BLaER1 treated with 17β-estradiol and CSF1 and Interleukin-3, amounts not matched to agents 10 nM and 100 nM (cell line): ENCODE measurements around the gene SPDYE3.
"Not testable (repeated sequence)": the region's sequence is repeated elsewhere in the genome, so short reads cannot be mapped to it uniquely, and the experiment has no call there.

ENCODE experiments used
- H3K27ac ChIP-seq, 11 experiments: shearing (Covaris generic); formaldehyde crosslinking; 2 replicates each; pipeline ENCODE4 v1.8.1; 2022
- H3K27me3 ChIP-seq, 11 experiments: shearing (Covaris generic); formaldehyde crosslinking; 2 replicates each; pipeline ENCODE4 v1.8.1; 2022
- H3K36me3 ChIP-seq, 11 experiments: shearing (Covaris generic); formaldehyde crosslinking; 2 replicates each; pipeline ENCODE4 v1.8.1; 2022
- H3K4me1 ChIP-seq, 10 experiments: shearing (Covaris generic); formaldehyde crosslinking; 2 replicates each; pipeline ENCODE4 v1.8.1; 2022
- H3K4me2 ChIP-seq, 11 experiments: shearing (Covaris generic); formaldehyde crosslinking; 2 replicates each; pipeline ENCODE4 v1.8.1; 2022
- H3K4me3 ChIP-seq, 10 experiments: shearing (Covaris generic); formaldehyde crosslinking; 2 replicates each; pipeline ENCODE4 v1.8.1; 2022
- H3K9ac ChIP-seq, 11 experiments: shearing (Covaris generic); formaldehyde crosslinking; 2 replicates each; pipeline ENCODE4 v1.8.1; 2022
- H3K9me3 ChIP-seq, 11 experiments: shearing (Covaris generic); formaldehyde crosslinking; replicated peaks in 1 of 11; 2 replicates each; pipeline ENCODE4 v1.8.1; 2022
- H4K20me1 ChIP-seq, 11 experiments: shearing (Covaris generic); formaldehyde crosslinking; 2 replicates each; pipeline ENCODE4 v1.8.1; 2022

The SPDYE3 gene

DNA sequence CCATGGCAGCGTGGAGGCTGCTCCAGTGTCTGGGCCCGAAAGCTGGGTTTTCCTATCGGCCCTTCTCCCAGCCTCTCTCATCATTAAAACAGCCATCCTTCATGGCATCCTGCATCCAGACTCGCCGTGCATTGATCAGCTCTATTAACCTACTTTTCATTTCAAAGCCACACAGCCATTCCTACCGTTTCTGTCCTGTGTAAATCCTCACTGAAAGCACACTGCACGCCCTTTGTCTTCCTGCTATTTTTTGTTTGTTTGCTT, 8.9 kb upstream of the SPDYE3 start:
- H3K9ac ChIP-seq, H3K4me3 ChIP-seq, H3K36me3 ChIP-seq, H3K9me3 ChIP-seq, H4K20me1 ChIP-seq, H3K27ac ChIP-seq, H3K27me3 ChIP-seq: not testable (repeated sequence)
- peaks cover 0 to 23% (median 9%) of the 10 kb centered on the region in 10 experiments; a peak in 13 of 20 replicates for H3K4me1 ChIP-seq
- H3K4me2 ChIP-seq: peak overlapping the region in 9 of 11 experiments; percentile 6 to 42 (median 31); a peak in 6 of 22 replicates

- H3K9ac ChIP-seq, H3K9me3 ChIP-seq, H3K27me3 ChIP-seq, H3K4me3 ChIP-seq, H3K27ac ChIP-seq: not testable (repeated sequence)
- H3K4me1 ChIP-seq: peaks cover 0 to 10% (median 0%) of the 10 kb centered on the region in 10 experiments; a peak in 5 of 20 replicates
- peaks cover 0 to 10% (median 0%) of the 10 kb centered on the region in 11 experiments; a peak in 5 of 22 replicates for H3K36me3 ChIP-seq
- peaks cover 0 to 15% (median 0%) of the 10 kb centered on the region in 11 experiments; a peak in 5 of 22 replicates for H4K20me1 ChIP-seq
- peak overlapping the region in 2 of 11 experiments; percentile 30 to 32; a peak in 1 of 22 replicates for H3K4me2 ChIP-seq
These were observed 3.0 kb upstream of the SPDYE3 start for GRCh38 chr7:100304526-100304925.

- Histone ChIP-seq H3K9me3 (peaks cover 0 to 14% (median 5%) of the 10 kb centered on the region in 11 experiments; a peak in 16 of 22 replicates), H3K4me1 (peaks cover 7 to 18% (median 13%) of the 10 kb centered on the region in 10 experiments), H3K27ac (peak overlapping the region in 6 of 11 experiments; percentile 33 to 56 (median 39); a peak in 5 of 22 replicates), H3K4me2 (peak overlapping the region in 9 of 11 experiments; percentile 39 to 74 (median 66); a peak in 11 of 22 replicates), H3K36me3 (peaks cover 0 to 10% (median 0%) of the 10 kb centered on the region in 11 experiments; a peak in 5 of 22 replicates), H4K20me1 (peaks cover 0 to 23% (median 0%) of the 10 kb centered on the region in 11 experiments; a peak in 3 of 22 replicates)
- H3K4me3 ChIP-seq, H3K27me3 ChIP-seq, H3K9ac ChIP-seq: not testable (repeated sequence)
These were observed 10.8 kb downstream of the SPDYE3 start for GRCh38 chr7:100318329-100318728.

DNA sequence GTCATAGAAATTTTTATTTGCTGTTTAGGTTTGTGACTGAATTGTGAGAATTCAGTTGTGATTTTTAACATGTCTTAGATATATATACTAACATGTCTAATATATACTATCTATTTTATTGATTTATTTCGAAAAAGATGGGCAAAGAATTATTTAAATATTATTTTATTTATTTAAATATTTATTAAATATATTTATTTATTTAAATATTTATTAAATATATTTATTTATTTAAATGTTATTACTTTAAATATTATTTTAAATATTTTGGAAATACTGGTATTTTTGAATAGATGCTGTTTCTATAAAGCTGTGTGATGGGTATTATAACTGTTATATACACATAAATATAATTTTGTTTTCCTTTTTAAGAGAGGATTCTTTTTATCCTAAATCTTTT, 14.1 kb downstream of the SPDYE3 start:
- not testable (repeated sequence) for H3K27ac ChIP-seq, H3K4me3 ChIP-seq, H3K9ac ChIP-seq, H3K4me2 ChIP-seq, H3K27me3 ChIP-seq
- H3K9me3 ChIP-seq: peaks cover 0 to 10% (median 5%) of the 10 kb centered on the region in 11 experiments; a peak in 16 of 22 replicates
- H3K36me3 ChIP-seq: peaks cover 0 to 21% (median 10%) of the 10 kb centered on the region in 11 experiments; a peak in 12 of 22 replicates
- peaks cover 9 to 24% (median 16%) of the 10 kb centered on the region in 10 experiments for H3K4me1 ChIP-seq
- peaks cover 0 to 19% (median 0%) of the 10 kb centered on the region in 11 experiments; a peak in 2 of 22 replicates for H4K20me1 ChIP-seq

- Histone ChIP-seq H3K36me3 (peaks cover 0 to 39% (median 25%) of the 10 kb centered on the region in 11 experiments; a peak in 19 of 22 replicates), H3K4me1 (peaks cover 0 to 11% (median 3%) of the 10 kb centered on the region in 10 experiments; a peak in 9 of 20 replicates), H4K20me1 (0 out of 22 replicates have a peak, but pooled peaks cover 0 to 13% (median 0%) of the 10 kb centered on the region in 11 experiments)
- not testable (repeated sequence) for H3K27me3 ChIP-seq, H3K9me3 ChIP-seq, H3K9ac ChIP-seq, H3K27ac ChIP-seq, H3K4me2 ChIP-seq, H3K4me3 ChIP-seq
These were observed 16.7 kb downstream of the SPDYE3 start for GRCh38 chr7:100324194-100324593.

DNA sequence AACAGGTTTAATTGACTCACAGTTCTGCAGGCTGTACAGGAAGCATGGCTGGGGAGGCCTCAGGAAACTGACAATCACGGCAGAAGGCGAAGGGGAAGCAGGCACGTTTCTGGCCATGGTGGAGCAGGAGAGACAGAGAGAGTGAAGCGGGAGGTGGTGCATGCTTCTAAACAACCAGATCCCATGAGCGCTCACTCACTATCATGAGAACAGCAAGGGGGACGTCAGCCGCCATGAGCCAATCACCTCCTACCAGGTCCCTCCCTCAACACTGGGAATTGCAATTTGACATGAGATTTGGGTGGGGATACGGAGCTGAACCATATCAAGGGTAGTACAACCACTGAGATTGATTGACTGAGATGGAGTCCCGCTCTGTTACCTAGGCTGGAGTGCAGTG, 18.2 kb downstream of the SPDYE3 start:
- not testable (repeated sequence) for H3K27ac ChIP-seq, H4K20me1 ChIP-seq, H3K9me3 ChIP-seq, H3K27me3 ChIP-seq, H3K9ac ChIP-seq, H3K4me3 ChIP-seq
- H3K4me1 ChIP-seq: peaks cover 0 to 11% (median 3%) of the 10 kb centered on the region in 10 experiments; a peak in 9 of 20 replicates
- H3K4me2 ChIP-seq: peak overlapping the region in 5 of 11 experiments; percentile 37 to 64 (median 51); a peak in 10 of 22 replicates
- H3K36me3 ChIP-seq: peaks cover 0 to 42% (median 25%) of the 10 kb centered on the region in 11 experiments; a peak in 19 of 22 replicates

DNA sequence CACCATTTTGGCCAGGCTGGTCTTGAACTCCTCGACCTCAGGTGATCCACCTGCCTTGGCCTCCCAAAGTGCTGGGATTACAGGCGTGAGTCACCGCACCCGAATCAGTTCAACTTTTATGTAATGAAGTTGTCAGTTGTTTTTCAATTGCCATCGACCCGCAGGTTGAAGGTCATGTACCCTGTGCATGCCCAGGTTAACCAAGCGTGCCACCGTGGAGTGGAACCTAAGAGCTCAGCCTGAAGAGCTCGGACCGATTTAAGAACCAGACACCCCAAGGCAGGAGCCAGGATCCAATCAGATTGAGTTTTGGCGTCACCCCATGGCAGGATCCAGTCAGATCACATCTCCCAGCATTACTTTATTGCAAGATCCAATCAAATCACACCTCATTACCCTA, 19.4 kb downstream of the SPDYE3 start:
- not testable (repeated sequence) for H3K4me3 ChIP-seq, H4K20me1 ChIP-seq, H3K4me2 ChIP-seq, H3K9me3 ChIP-seq, H3K27me3 ChIP-seq, H3K9ac ChIP-seq, H3K27ac ChIP-seq
- Histone ChIP-seq H3K36me3 (peaks cover 0 to 46% (median 26%) of the 10 kb centered on the region in 11 experiments; a peak in 19 of 22 replicates), H3K4me1 (peaks cover 0 to 11% (median 3%) of the 10 kb centered on the region in 10 experiments; a peak in 9 of 20 replicates)

- H3K27me3 ChIP-seq, H3K9me3 ChIP-seq: not testable (repeated sequence)
- H3K27ac ChIP-seq: peak overlapping the region; percentile 70 to 97 (median 91); a peak in 21 of 22 replicates
- peaks cover 1 to 30% (median 18%) of the 10 kb centered on the region in 11 experiments; a peak in 19 of 22 replicates for H3K36me3 ChIP-seq
- H3K4me1 ChIP-seq: peaks cover 8 to 31% (median 20%) of the 10 kb centered on the region in 10 experiments
- H3K4me2 ChIP-seq: peak overlapping the region; percentile 78 to 85 (median 82)
- peak overlapping the region; percentile 65 to 93 (median 86) for H3K4me3 ChIP-seq
- H4K20me1 ChIP-seq: peaks cover 0 to 19% (median 6%) of the 10 kb centered on the region in 11 experiments; a peak in 10 of 22 replicates
- peak overlapping the region; percentile 83 to 95 (median 90) for H3K9ac ChIP-seq
These were observed 28.3 kb downstream of the SPDYE3 start for GRCh38 chr7:100335566-100336466.

GRCh38 chr7:100338083-100338696, 30.7 kb downstream of the SPDYE3 start:
- H3K4me1 ChIP-seq: peaks cover 20 to 48% (median 34%) of the 10 kb centered on the region in 10 experiments
- H3K27me3 ChIP-seq, H3K9me3 ChIP-seq, H3K4me3 ChIP-seq: not testable (repeated sequence)
- peaks cover 14 to 54% (median 39%) of the 10 kb centered on the region in 11 experiments for H3K36me3 ChIP-seq
- peak overlapping the region in 1 of 11 experiments; percentile 21; a peak in 1 of 22 replicates for H3K27ac ChIP-seq
- H4K20me1 ChIP-seq: peaks cover 0 to 42% (median 26%) of the 10 kb centered on the region in 11 experiments; a peak in 14 of 22 replicates
- H3K4me2 ChIP-seq: peak overlapping the region in 3 of 11 experiments; percentile 15 to 69 (median 57); a peak in 2 of 22 replicates
- peak overlapping the region in 1 of 11 experiments; percentile 4; a peak in 1 of 22 replicates for H3K9ac ChIP-seq

GRCh38 chr7:100341286-100341685, 33.8 kb downstream of the SPDYE3 start:
- Histone ChIP-seq H3K4me1 (peaks cover 19 to 61% (median 48%) of the 10 kb centered on the region in 10 experiments), H3K36me3 (peaks cover 17 to 70% (median 56%) of the 10 kb centered on the region in 11 experiments), H4K20me1 (peaks cover 0 to 60% (median 41%) of the 10 kb centered on the region in 11 experiments; a peak in 19 of 22 replicates), H3K4me2 (peak overlapping the region in 3 of 11 experiments; percentile 6 to 39 (median 12); a peak in 3 of 22 replicates)
- not testable (repeated sequence) for H3K9me3 ChIP-seq, H3K4me3 ChIP-seq, H3K27ac ChIP-seq, H3K9ac ChIP-seq, H3K27me3 ChIP-seq
